Neuron (in vitro differentiated cells): ENCODE data around the gene MAPT.

Source experiments
- H2AFZ ChIP-seq: one replicate; pipeline ENCODE4 v1.6.1; 2013; ENCODE audit warnings: low read depth, mild to moderate bottlenecking, inconsistent platforms, low read length, moderate library complexity
- H3K27me3 ChIP-seq: one replicate; pipeline ENCODE4 v1.6.1; 2013; ENCODE audit warnings: low read length; ENCODE audit not compliant: insufficient read depth
- H3K36me3 ChIP-seq: one replicate; pipeline ENCODE4 v1.6.1; 2013; ENCODE audit warnings: low read length; ENCODE audit not compliant: insufficient read depth
- H3K4me1 ChIP-seq: one replicate; pipeline ENCODE4 v1.6.1; 2013; ENCODE audit warnings: low read length; ENCODE audit not compliant: insufficient read depth
- H3K4me3 ChIP-seq: 2 replicates; pipeline ENCODE4 v1.5.1; 2013; ENCODE audit warnings: mild to moderate bottlenecking, low read length, moderate library complexity
- H3K9me3 ChIP-seq: one replicate; pipeline ENCODE4 v1.6.1; 2013; ENCODE audit warnings: low read length

Gene MAPT

GRCh38 chr17:46042925-46043324, 148.6 kb downstream of the MAPT start:
- H2AFZ ChIP-seq: no peak overlapping the region
- H3K4me3 ChIP-seq: no peak overlapping the region
- peaks cover 13% of the 10 kb centered on the region for H3K4me1 ChIP-seq
- no peaks in the 10 kb centered on the region for H3K9me3 ChIP-seq
- H3K27me3 ChIP-seq: no peaks in the 10 kb centered on the region
- peaks cover 76% of the 10 kb centered on the region for H3K36me3 ChIP-seq

DNA sequence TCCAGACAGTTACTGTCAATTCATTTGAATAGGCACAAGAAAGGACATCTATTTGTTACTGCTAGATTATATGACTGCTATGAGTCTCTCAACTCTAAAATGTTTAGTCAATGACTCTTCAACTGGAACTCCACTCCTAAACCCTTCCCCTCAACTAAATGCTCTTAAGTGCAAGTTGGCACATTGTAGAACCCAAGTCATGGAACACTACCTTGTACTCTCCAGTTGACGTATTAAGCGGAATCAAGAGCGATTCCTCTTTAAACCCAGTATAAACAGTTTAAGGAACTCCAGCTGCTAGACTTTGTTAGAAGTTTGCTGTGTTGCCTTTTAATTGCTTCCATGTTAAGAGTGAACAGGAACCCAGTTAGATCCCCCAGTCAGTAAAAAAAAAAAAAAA, 149.3 kb downstream of the MAPT start:
- Histone ChIP-seq H3K27me3 (no peaks in the 10 kb centered on the region), H3K36me3 (peaks cover 76% of the 10 kb centered on the region), H2AFZ (no peak overlapping the region), H3K4me3 (no peak overlapping the region), H3K9me3 (no peaks in the 10 kb centered on the region), H3K4me1 (peaks cover 13% of the 10 kb centered on the region)

DNA sequence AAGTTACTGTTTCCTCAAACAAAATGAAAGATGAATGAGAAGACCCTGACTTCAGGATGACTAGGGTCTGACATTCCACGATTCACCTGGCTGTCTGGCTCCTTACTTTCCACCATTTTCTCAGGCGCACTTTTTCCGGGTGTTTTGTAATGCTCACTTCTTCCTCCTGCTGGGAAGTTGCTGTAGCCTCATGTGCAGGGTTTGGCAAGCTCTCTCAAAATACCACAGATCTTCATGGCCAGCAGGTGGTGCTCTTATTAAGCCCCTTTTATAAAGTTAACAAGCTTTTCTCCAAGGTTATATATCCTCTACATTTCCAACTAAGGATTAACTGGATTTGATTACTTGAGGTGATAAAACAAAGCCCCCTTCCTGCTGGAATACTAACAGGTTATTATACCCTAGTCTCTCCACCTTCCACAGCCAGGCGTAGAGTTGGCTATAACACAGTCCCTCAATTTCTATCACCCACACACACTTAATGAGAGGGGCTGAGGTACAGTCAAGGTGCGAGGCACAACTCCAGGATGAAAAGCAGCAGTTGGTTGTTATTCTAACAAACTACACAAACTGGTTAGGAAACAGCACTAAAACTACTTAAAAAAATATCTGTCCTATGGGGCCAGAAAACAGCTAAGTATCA, 150.1 kb downstream of the MAPT start:
- H3K4me3 ChIP-seq: no peak overlapping the region
- H3K27me3 ChIP-seq: no peaks in the 10 kb centered on the region
- H3K9me3 ChIP-seq: no peaks in the 10 kb centered on the region
- H3K36me3 ChIP-seq: peaks cover 73% of the 10 kb centered on the region
- H3K4me1 ChIP-seq: peaks cover 13% of the 10 kb centered on the region
- H2AFZ ChIP-seq: no peak overlapping the region

- H3K36me3 ChIP-seq: peaks cover 73% of the 10 kb centered on the region
- H3K9me3 ChIP-seq: no peaks in the 10 kb centered on the region
- no peak overlapping the region for H2AFZ ChIP-seq
- H3K4me3 ChIP-seq: no peak overlapping the region
- no peaks in the 10 kb centered on the region for H3K27me3 ChIP-seq
- peaks cover 13% of the 10 kb centered on the region for H3K4me1 ChIP-seq
These were observed 150.6 kb downstream of the MAPT start for GRCh38 chr17:46044989-46045388.

DNA sequence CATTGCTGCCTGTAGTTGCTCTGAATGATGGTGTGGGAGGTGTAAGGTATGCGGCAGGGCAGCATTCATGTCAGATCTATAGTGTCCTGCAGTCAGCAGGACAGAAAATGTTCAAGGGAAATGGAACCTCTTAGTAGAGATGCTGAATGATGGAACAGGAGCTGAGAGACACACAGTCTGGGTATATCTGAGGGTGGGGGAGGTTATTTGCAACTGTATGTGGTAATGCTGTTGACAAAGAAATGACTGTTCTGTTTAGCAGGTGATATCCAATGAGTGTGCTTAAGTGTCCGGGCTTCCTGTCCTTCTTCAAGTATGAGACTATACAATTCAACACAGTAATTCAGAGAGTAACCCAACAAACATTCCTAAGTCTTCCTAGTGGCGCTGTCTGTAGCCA, 151.3 kb downstream of the MAPT start:
- peaks cover 74% of the 10 kb centered on the region for H3K36me3 ChIP-seq
- H3K9me3 ChIP-seq: no peaks in the 10 kb centered on the region
- H3K4me3 ChIP-seq: no peak overlapping the region
- H3K27me3 ChIP-seq: no peaks in the 10 kb centered on the region
- no peak overlapping the region for H2AFZ ChIP-seq
- peaks cover 13% of the 10 kb centered on the region for H3K4me1 ChIP-seq

DNA sequence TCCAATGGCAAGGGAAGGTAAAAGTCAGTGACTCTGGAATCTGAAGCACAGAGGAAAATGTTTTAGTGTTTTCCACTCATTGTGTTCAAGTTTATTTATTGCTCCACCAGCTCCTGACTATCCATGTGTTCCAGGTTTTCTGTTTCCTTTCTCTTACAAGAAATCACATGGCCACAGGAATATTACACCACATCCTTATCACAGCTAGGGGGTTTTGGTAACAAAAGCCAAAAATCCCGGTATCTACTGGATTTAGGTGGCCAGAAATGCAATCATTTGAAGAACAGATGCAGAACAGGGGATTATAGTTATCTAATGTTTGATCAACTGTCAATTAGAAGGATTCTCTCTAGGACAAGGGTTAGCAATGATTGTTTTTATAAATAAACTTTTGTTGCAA, 152.6 kb downstream of the MAPT start:
- Histone ChIP-seq H3K4me3 (no peak overlapping the region), H3K4me1 (peaks cover 13% of the 10 kb centered on the region), H3K27me3 (no peaks in the 10 kb centered on the region), H2AFZ (no peak overlapping the region), H3K9me3 (no peaks in the 10 kb centered on the region), H3K36me3 (peaks cover 76% of the 10 kb centered on the region)

DNA sequence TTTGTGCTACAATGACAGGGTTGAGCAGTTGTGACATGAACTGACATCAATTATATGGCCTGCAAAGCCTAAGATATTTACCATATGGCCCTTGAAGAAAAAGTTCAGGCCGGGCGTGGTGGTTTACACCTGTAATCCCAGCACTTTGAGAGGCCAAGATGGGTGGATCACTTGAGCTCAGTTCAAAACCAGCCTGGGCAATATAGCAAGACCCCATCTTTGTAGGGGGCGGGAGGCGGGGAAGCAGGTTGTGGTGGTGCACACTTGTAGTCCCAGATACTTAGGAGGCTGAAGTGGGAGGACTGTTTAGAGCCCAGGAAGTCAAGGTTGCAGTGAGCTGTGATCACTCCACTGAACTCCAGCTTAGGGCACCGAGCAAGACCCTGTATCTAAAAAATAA, 153.0 kb downstream of the MAPT start:
- H3K9me3 ChIP-seq: no peaks in the 10 kb centered on the region
- H3K27me3 ChIP-seq: no peaks in the 10 kb centered on the region
- H3K4me1 ChIP-seq: peaks cover 13% of the 10 kb centered on the region
- peaks cover 73% of the 10 kb centered on the region for H3K36me3 ChIP-seq
- H3K4me3 ChIP-seq: no peak overlapping the region
- no peak overlapping the region for H2AFZ ChIP-seq

GRCh38 chr17:46047856-46048255, 153.5 kb downstream of the MAPT start:
- Histone ChIP-seq H3K27me3 (no peaks in the 10 kb centered on the region), H3K4me3 (no peak overlapping the region), H2AFZ (no peak overlapping the region), H3K36me3 (peaks cover 71% of the 10 kb centered on the region), H3K9me3 (no peaks in the 10 kb centered on the region), H3K4me1 (peaks cover 10% of the 10 kb centered on the region)

GRCh38 chr17:46049656-46050055, 155.3 kb downstream of the MAPT start:
- Histone ChIP-seq H3K27me3 (no peaks in the 10 kb centered on the region), H3K4me3 (no peak overlapping the region), H3K9me3 (no peaks in the 10 kb centered on the region), H3K36me3 (peaks cover 67% of the 10 kb centered on the region), H2AFZ (no peak overlapping the region), H3K4me1 (no peaks in the 10 kb centered on the region)

DNA sequence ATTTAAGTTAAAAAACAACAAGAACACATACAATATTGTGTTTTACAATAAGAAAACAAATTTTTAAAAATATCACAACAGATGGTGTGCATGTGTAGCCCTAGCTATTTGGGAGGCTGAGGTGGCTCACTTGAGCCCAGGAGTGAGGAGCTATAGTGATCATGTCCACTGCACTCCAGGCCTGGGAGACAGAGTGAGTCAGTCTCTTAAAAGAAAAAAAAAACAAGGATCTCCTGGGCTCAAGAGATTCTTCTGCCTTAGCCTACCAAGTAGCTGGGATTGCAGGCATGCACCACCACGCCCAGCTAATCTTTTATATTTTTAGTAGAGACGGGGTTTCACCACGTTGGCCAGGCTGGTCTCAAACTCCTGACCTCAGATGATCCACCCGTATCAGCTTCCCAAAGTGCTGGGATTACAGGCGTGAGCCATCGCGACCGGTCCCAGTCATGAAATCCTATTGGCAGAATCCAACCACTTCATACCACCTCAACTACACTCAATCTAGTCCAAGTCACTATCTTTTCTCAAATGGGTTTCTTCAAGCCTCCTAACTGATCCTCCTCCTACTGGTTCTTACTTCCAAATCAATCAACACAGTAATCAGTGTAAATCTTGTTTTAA, 159.7 kb downstream of the MAPT start:
- Histone ChIP-seq H3K9me3 (no peaks in the 10 kb centered on the region), H3K4me3 (no peak overlapping the region), H2AFZ (no peak overlapping the region), H3K4me1 (peaks cover 5% of the 10 kb centered on the region), H3K27me3 (no peaks in the 10 kb centered on the region), H3K36me3 (peaks cover 47% of the 10 kb centered on the region)

GRCh38 chr17:46056800-46057304, 162.5 kb downstream of the MAPT start:
- Histone ChIP-seq H3K4me3 (no peak overlapping the region), H3K9me3 (no peaks in the 10 kb centered on the region), H3K36me3 (peaks cover 36% of the 10 kb centered on the region), H2AFZ (no peak overlapping the region), H3K27me3 (no peaks in the 10 kb centered on the region), H3K4me1 (peaks cover 5% of the 10 kb centered on the region)

DNA sequence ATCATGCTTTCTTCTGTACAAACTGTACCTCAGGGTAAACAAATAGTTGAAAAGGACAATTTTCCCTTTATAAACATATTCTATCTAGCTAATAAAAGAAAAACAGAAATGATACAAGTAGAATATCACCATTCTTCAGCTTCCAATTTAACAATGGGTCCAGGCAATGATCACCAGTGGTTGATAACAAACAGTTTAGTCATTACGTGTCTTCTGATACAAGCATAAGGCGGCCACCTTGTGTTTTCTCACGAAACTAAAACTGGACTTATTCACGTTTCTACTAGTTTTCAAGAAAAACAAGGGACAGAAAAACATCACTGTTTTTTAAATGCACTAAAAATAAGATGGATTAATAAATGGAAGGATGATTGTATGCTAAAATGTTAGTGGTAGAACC, 163.0 kb downstream of the MAPT start:
- Histone ChIP-seq H3K4me1 (peaks cover 5% of the 10 kb centered on the region), H3K36me3 (peaks cover 34% of the 10 kb centered on the region), H2AFZ (no peak overlapping the region), H3K27me3 (no peaks in the 10 kb centered on the region), H3K4me3 (no peak overlapping the region), H3K9me3 (no peaks in the 10 kb centered on the region)

GRCh38 chr17:46059486-46059885, 165.1 kb downstream of the MAPT start:
- Histone ChIP-seq H3K36me3 (peaks cover 36% of the 10 kb centered on the region), H2AFZ (no peak overlapping the region), H3K4me3 (no peak overlapping the region), H3K27me3 (no peaks in the 10 kb centered on the region), H3K9me3 (no peaks in the 10 kb centered on the region), H3K4me1 (peaks cover 5% of the 10 kb centered on the region)

DNA sequence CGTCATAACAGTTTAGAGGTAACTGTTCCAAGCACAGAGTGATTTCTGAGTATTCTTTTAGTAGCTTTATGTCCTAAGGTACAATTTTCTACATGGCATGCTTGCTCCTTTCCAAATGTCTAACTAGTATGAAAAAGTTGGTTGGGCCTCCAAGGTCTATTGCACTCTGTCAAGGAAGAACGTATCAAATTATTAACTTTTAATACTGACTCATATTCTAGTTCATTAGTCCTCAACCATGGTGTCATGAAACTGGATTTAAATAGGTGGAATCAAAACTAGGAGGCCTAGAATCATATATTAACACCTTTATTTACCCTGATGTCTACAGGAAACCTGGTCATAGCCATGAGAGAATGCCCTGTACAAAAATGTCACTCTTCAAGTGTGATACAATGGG, 166.1 kb downstream of the MAPT start:
- H3K4me1 ChIP-seq: peaks cover 5% of the 10 kb centered on the region
- peaks cover 41% of the 10 kb centered on the region for H3K36me3 ChIP-seq
- no peaks in the 10 kb centered on the region for H3K9me3 ChIP-seq
- no peak overlapping the region for H3K4me3 ChIP-seq
- no peaks in the 10 kb centered on the region for H3K27me3 ChIP-seq
- no peak overlapping the region for H2AFZ ChIP-seq
